A549 (cell line): ENCODE results near the gene ULK2. TPM values are rescaled to one million over a fixed set of nuclear protein-coding genes. Genes with fewer than 3 reads are reported as not detected.
"Not testable (repeated sequence)": the region's sequence is repeated elsewhere in the genome, so short reads cannot be mapped to it uniquely, and the experiment has no call there.

Source experiments
- ATAC-seq, 2 experiments: fragments of 200-7000 bp in 1 of 2; fragments of >200 bp in 1 of 2; cut with Nextera tagmentation in 1 of 2; cut with Tn5 transposase in 1 of 2; 3 replicates each; pipeline versions ENCODE4 v1.8.0 to v1.9.1; 2018 to 2020; ENCODE audit warnings: mild to moderate bottlenecking in 1 of 2, moderate library complexity in 1 of 2
- CTCF ChIA-PET: fragments of 300-600 bp; sonication (Branson Sonifier 250); formaldehyde crosslinking; extraction: SDS; loops from one replicate; lab custom pipeline; 2021; ENCODE audit warnings: antibody characterized with exemption, inconsistent platforms; lab: Yijun Ruan, JAX
- POLR2A ChIA-PET: fragments of 350-600 bp; formaldehyde crosslinking; extraction: SDS; loops from one replicate; lab custom pipeline; 2021; ENCODE audit warnings: antibody characterized with exemption, inconsistent platforms; lab: Yijun Ruan, JAX
- DNase-seq, 2 experiments: peaks; one replicate each; pipeline versions ENCODE4 v3.0.0 to v3.0.0-alpha.2; 2011 to 2016; ENCODE audit warnings: low read depth in 1 of 2, low spot score in 1 of 2
- FAIRE-seq: peaks from 2 replicates; lab custom pipeline; 2011; peaks lifted over from hg19 to GRCh38; lab: Jason Lieb, UNC
- H3K27ac ChIP-seq, 2 experiments: fragments of >200 bp; sonication (Bioruptor Twin); formaldehyde crosslinking; 3 replicates each; pipeline ENCODE4 v1.5.1; 2016 to 2017
- H3K4me1 ChIP-seq: fragments of >200 bp; sonication (Bioruptor Twin); formaldehyde crosslinking; 3 replicates; pipeline ENCODE4 v1.6.1; 2016
- H3K4me2 ChIP-seq: fragments of >200 bp; sonication (Bioruptor Twin); formaldehyde crosslinking; 3 replicates; pipeline ENCODE4 v1.6.1; 2016
- H3K4me3 ChIP-seq: fragments of >200 bp; sonication (Bioruptor Twin); formaldehyde crosslinking; 3 replicates; pipeline ENCODE4 v1.5.1; 2016
- H3K9me3 ChIP-seq: fragments of >200 bp; sonication (Bioruptor Twin); formaldehyde crosslinking; 3 replicates; pipeline ENCODE4 v1.6.1; 2016
- ATOH8 ChIP-seq: fragments of 250-450 bp; sonication (Bioruptor Pico); IDR thresholded peaks from 2 replicates; pipeline ENCODE4 v1.5.0; 2020; ENCODE audit warnings: low read depth, mild to moderate bottlenecking, moderate library complexity
- BCL3 ChIP-seq: fragments of >200 bp; sonication (Bioruptor Twin); formaldehyde crosslinking; IDR thresholded peaks from 3 replicates; pipeline ENCODE4 v1.6.1; 2016
- CHD2 ChIP-seq: fragments of 150-350 bp; IDR thresholded peaks from 2 replicates; pipeline ENCODE4 v1.6.1; 2014; ENCODE audit warnings: low read length; ENCODE audit not compliant: partially characterized antibody
- ESRRA ChIP-seq: fragments of 150-350 bp; IDR thresholded peaks from 2 replicates; pipeline ENCODE4 v1.6.1; 2014; ENCODE audit warnings: mild to moderate bottlenecking, low read length, borderline replicate concordance
- FOSB ChIP-seq: fragments of 250-450 bp; sonication (Bioruptor Pico); IDR thresholded peaks from 2 replicates; pipeline ENCODE4 v1.5.0; 2020; ENCODE audit warnings: mild to moderate bottlenecking, moderate library complexity
- FOSL2 ChIP-seq, 2 experiments: fragments of 450-650 bp in 1 of 2; fragments of >200 bp in 1 of 2; sonication (Bioruptor Twin) in 1 of 2; formaldehyde crosslinking; IDR thresholded peaks; 2 replicates each; pipeline versions ENCODE4 v1.5.0 to v1.6.1; 2016 to 2020; ENCODE audit warnings: mild to moderate bottlenecking in 1 of 2, moderate library complexity in 1 of 2
- FOXS1 ChIP-seq: fragments of 250-450 bp; sonication (Bioruptor Pico); IDR thresholded peaks from 2 replicates; pipeline ENCODE4 v1.5.0; 2020; ENCODE audit warnings: mild to moderate bottlenecking, moderate library complexity
- GATA3 ChIP-seq: IDR thresholded peaks from 2 replicates; pipeline ENCODE4 v1.6.1; 2012; ENCODE audit warnings: borderline replicate concordance
- HEYL ChIP-seq: fragments of 250-450 bp; sonication (Bioruptor Pico); IDR thresholded peaks from 2 replicates; pipeline ENCODE4 v1.8.0; 2021; ENCODE audit warnings: mild to moderate bottlenecking, moderate library complexity
- HOXA7 ChIP-seq: fragments of 250-450 bp; sonication (Bioruptor Pico); IDR thresholded peaks from 2 replicates; pipeline ENCODE4 v1.5.0; 2020; ENCODE audit warnings: mild to moderate bottlenecking, moderate library complexity
- HOXB13 ChIP-seq: fragments of 250-450 bp; sonication (Bioruptor Pico); IDR thresholded peaks from 2 replicates; pipeline ENCODE4 v1.5.0; 2020; ENCODE audit warnings: low read depth, mild to moderate bottlenecking, moderate library complexity
- MYC ChIP-seq: IDR thresholded peaks from 2 replicates; pipeline ENCODE4 v1.6.1; 2012; ENCODE audit warnings: mild to moderate bottlenecking, inconsistent platforms, low read length, improper control_type of control experiment, borderline replicate concordance
- NFE2L2 ChIP-seq: fragments of 150-350 bp; conservative IDR thresholded peaks from 2 replicates; pipeline ENCODE4 v1.6.1; 2014; ENCODE audit warnings: low read length
- PHF8 ChIP-seq: fragments of 200-600 bp; sonication (generic); IDR thresholded peaks from 2 replicates; pipeline ENCODE4 v1.6.1; 2016; ENCODE audit warnings: low read depth, mild to moderate bottlenecking, antibody characterized with exemption, moderate library complexity, borderline replicate concordance
- POLR2AphosphoS2 ChIP-seq: conservative IDR thresholded peaks from 2 replicates; pipeline ENCODE4 v1.6.1; 2012; ENCODE audit warnings: low read length, improper control_type of control experiment, inconsistent platforms
- RCOR1 ChIP-seq: fragments of 150-350 bp; IDR thresholded peaks from 2 replicates; pipeline ENCODE4 v1.6.1; 2014; ENCODE audit warnings: antibody characterized with exemption, low read length, low read depth
- RFX5 ChIP-seq: fragments of 450-650 bp; IDR thresholded peaks from 2 replicates; pipeline ENCODE4 v1.7.1; 2014; ENCODE audit warnings: antibody characterized with exemption, mild to moderate bottlenecking, moderate library complexity
- SREBF2 ChIP-seq: fragments of 450-650 bp; IDR thresholded peaks from 2 replicates; pipeline ENCODE4 v1.6.1; 2014; ENCODE audit warnings: mild to moderate bottlenecking, moderate library complexity
- WGBS: methylation state at CpG from one replicate; pipeline ENCODE4 v1.1.6; 2017; ENCODE audit errors: missing lambda C conversion rate; 5-methylcytosine and 5-hydroxymethylcytosine counted together
- polyA plus RNA-seq, 4 experiments: library from polyadenylated mRNA; depleted of rRNA in 3 of 4; stranded (reverse); fragments of >200 nt; fragmentation: RNase III in 1 of 4; extraction: RNeasy Plus Mini Kit Qiagen cat#74134 plus additional on column Dnase treatment in 1 of 4; gene quantifications; 2 replicates in 3 of 4; 3 replicates in 1 of 4; pipeline ENCODE4 v1.2.3, GENCODE V29; 2011 to 2017
- TF ChIP-seq, protein P1 (sequence below): fragments of >200 bp; sonication (Bioruptor Twin); formaldehyde crosslinking; IDR thresholded peaks from 2 replicates; pipeline ENCODE4 v1.6.1; 2016

Gene ULK2
- polyA plus RNA-seq, 2 of the 4 experiments (the other 2 are of a cell fraction) = 14.4 to 40.9 TPM

- H3K27ac ChIP-seq, POLR2A ChIA-PET, FAIRE-seq, H3K9me3 ChIP-seq, H3K4me3 ChIP-seq, H3K4me2 ChIP-seq, H3K4me1 ChIP-seq: not testable (repeated sequence)
- CTCF ChIA-PET = interaction anchor here (0.6 to 1.6 kb wide), 2 partner anchors 21 to 51 kb away, joined by 3 read pairs; no protein-coding TSS in a partner anchor
- peak; percentile 33; the same call in 1 of the 2 replicates for TF ChIP-seq SREBF2
- peak in 1 of 2 experiments; percentile 64; a peak in 3 of 6 replicates for ATAC-seq
- WGBS = 89% methylated on average over 9 of the region's 9 CpGs
- DNase-seq = peak in 1 of 2 experiments; percentile 54
Measured at GRCh38 chr17:19860647-19861177, 7.0 kb downstream of the ULK2 start.

DNA sequence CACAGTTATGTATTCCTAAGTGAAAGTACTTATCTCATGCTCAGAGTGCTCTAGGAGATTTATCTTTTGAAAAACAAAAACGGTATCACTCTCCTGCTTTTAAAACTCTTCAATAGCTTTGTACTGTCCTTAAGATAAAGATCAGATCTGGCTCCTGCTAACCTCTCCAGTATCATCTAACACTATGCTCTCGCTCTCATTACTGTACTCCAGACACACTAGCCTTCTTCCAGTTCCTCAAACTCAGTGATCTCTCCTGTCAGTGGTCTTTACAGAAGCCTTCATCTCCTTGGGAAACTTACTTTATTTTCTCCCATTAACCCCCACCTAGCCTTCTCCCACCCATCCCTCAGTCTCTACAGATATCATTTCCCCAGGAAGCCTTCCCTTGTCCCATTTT lies 10.1 kb downstream of the ULK2 start:
- WGBS = 63% methylated on average over 2 of the region's 2 CpGs
- no peaks in the 10 kb centered on the region for H3K9me3 ChIP-seq
- no peak overlapping the region for H3K4me2 ChIP-seq
- no peak for ATAC-seq
- H3K4me3 ChIP-seq = no peak overlapping the region
- FAIRE-seq = no peak
- H3K4me1 ChIP-seq = no peaks in the 10 kb centered on the region; the same call in 2 of the 3 replicates
- ChIA-PET CTCF (interaction anchor here (0.6 to 3.2 kb wide), 2 partner anchors 9 to 11 kb away, joined by 3 to 15 read pairs; partner anchors contain the start of gene ULK2), POLR2A (no interaction called here)
- TF ChIP-seq FOSB (CRISPR knock-in tag) (no peak), POLR2AphosphoS2 (no peak), RCOR1 (no peak), CHD2 (no peak), HOXA7 (CRISPR knock-in tag) (no peak), GATA3 (no peak), FOSL2 (IDR thresholded peaks at IDR 0.05) (no peak), FOSL2 (CRISPR knock-in tag; IDR thresholded peaks at IDR 0.05) (no peak), RFX5 (no peak), NFE2L2 (no peak), HEYL (no peak), HOXB13 (CRISPR knock-in tag) (no peak), FOXS1 (no peak)
- TF ChIP-seq, protein P1, sequence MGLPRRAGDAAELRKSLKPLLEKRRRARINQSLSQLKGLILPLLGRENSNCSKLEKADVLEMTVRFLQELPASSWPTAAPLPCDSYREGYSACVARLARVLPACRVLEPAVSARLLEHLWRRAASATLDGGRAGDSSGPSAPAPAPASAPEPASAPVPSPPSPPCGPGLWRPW = no peak
- no peak overlapping the region for H3K27ac ChIP-seq
- no peak for DNase-seq

DNA sequence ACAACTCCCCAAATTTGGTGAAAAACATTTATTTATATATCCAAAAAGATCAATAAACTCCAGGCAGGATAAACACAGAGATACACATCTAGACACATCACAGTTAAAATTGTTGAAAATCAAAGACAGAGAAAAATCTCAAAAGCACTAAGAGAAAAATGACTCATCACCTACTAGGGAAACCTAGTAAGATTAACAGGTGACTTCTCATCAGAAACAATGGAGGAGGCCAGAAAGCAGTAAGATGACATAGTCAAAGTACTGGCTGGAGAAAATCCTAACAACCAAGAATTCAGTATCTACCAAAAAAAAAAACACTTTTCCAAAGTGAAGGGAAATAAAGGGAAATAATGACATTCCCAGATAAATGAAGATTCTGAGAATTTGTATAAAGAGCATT lies 33.8 kb downstream of the ULK2 start:
- no peak for ATAC-seq
- Histone ChIP-seq H3K4me3 (no peak overlapping the region), H3K27ac (no peak overlapping the region), H3K4me2 (no peak overlapping the region), H3K4me1 (no peaks in the 10 kb centered on the region), H3K9me3 (no peaks in the 10 kb centered on the region; the same call in 2 of the 3 replicates)
- FAIRE-seq = peak; percentile 49
- TF ChIP-seq FOSL2 (IDR thresholded peaks at IDR 0.05) (no peak), FOSL2 (CRISPR knock-in tag; IDR thresholded peaks at IDR 0.05) (peak; percentile 78), PHF8 (no peak)
- ChIA-PET CTCF (no interaction called here), POLR2A (no interaction called here)
- no peak for DNase-seq

DNA sequence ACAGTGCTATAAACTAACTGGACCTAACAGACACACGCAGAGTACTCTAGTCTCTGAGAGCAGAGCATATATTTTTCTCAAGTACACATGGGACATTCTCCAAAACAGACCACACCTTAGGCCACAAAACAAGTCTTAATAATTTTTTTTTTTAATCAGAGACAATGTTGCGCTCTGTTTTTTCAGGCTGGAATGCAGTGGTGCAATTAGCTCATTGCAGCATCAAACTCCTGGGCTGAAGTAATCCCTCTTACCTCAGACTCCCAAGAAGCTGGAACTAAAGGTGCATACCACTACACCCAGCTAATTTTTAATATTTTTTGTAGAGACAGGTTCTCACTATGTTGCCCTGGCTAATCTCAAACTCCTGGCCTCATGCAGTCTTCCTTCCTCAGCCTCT lies 37.7 kb downstream of the ULK2 start:
- no peak for TF ChIP-seq FOSB (CRISPR knock-in tag)
- no peak for TF ChIP-seq ESRRA
- TF ChIP-seq NFE2L2 = no peak
- TF ChIP-seq BCL3 = no peak
- TF ChIP-seq PHF8 = no peak
- no peak for TF ChIP-seq ATOH8 (CRISPR knock-in tag)
- TF ChIP-seq MYC = no peak
- no peaks in the 10 kb centered on the region; the same call in 2 of the 3 replicates for H3K9me3 ChIP-seq
- CTCF ChIA-PET = no interaction called here
- no peak for DNase-seq
- FAIRE-seq = no peak
- 97% methylated on average over 2 of the region's 2 CpGs for WGBS
- no peak; a peak in 1 of 6 replicates for ATAC-seq
- H3K4me1 ChIP-seq = no peaks in the 10 kb centered on the region
- no peak overlapping the region for H3K4me3 ChIP-seq
- H3K4me2 ChIP-seq = no peak overlapping the region
- no peak overlapping the region for H3K27ac ChIP-seq
- POLR2A ChIA-PET = no interaction called here
